HCT116 (cell line): ENCODE results near the gene ACTG1. TPM values are rescaled to one million over a fixed set of nuclear protein-coding genes. Genes with fewer than 3 reads are reported as not detected.

ENCODE experiments used
- ATAC-seq: fragments of 200-7000 bp; cut with Tn5 transposase; 2 replicates; pipeline ENCODE4 v1.9.1; 2020; ENCODE audit warnings: mild to moderate bottlenecking, moderate library complexity
- BruUV-seq: library from RNA; stranded (reverse); fragments of 400-500 nt; replicated peaks from 2 replicates; lab custom pipeline; 2021; lab: Mats Ljungman, UMichigan
- CTCF ChIA-PET: fragments of 300-600 bp; sonication (Branson Sonifier 250); formaldehyde crosslinking; loops from one replicate; lab custom pipeline; 2021; ENCODE audit warnings: antibody characterized with exemption; lab: Charles Lee
- POLR2A ChIA-PET: fragments of 300-600, 350-600 bp; sonication (Branson Sonifier 250); formaldehyde crosslinking; loops from one replicate; lab custom pipeline; 2021; ENCODE audit warnings: antibody characterized with exemption; lab: Charles Lee
- RAD21 ChIA-PET, 2 experiments: fragments of 300-600 bp; sonication (Branson Sonifier 250); formaldehyde crosslinking; loops; one replicate each; lab custom pipeline; 2023; ENCODE audit warnings: low total read pairs in 2 of 2; ENCODE audit not compliant: uncharacterized antibody in 2 of 2, unreplicated experiment in 2 of 2, low non-redundant PET in 1 of 2; lab: Charles Lee
- DNase-seq: peaks from one replicate; pipeline ENCODE4 v3.0.0-alpha.2; 2010; ENCODE audit warnings: low read depth, low spot score
- H2AFZ ChIP-seq: fragments of 200-600 bp; shearing (Covaris generic), sonication (generic); 2 replicates; pipeline ENCODE4 v1.6.1; 2017; ENCODE audit warnings: low read depth, mixed run types, mixed read lengths, antibody characterized with exemption, low read length; ENCODE audit not compliant: poor library complexity, severe bottlenecking
- H3K27ac ChIP-seq: 2 replicates; pipeline ENCODE4 v1.5.1; 2012; ENCODE audit warnings: low read depth, low read length
- H3K27me3 ChIP-seq: fragments of 200-600 bp; sonication (generic); 2 replicates; pipeline ENCODE4 v1.6.1; 2016; ENCODE audit warnings: mixed run types, low read length, mixed read lengths; ENCODE audit not compliant: insufficient read depth
- H3K36me3 ChIP-seq, 2 experiments: fragments of 200-500 bp in 1 of 2; fragments of 200-600 bp in 1 of 2; sonication (Bioruptor generic) in 1 of 2; sonication (generic) in 1 of 2; 2 replicates each; pipeline versions ENCODE4 v1.5.1 to v1.6.1; 2014 to 2016; ENCODE audit warnings: low read length in 2 of 2, inconsistent platforms in 1 of 2, mixed read lengths in 1 of 2, mixed run types in 1 of 2; ENCODE audit not compliant: insufficient read depth in 2 of 2, control insufficient read depth in 1 of 2
- H3K4me1 ChIP-seq, 2 experiments: fragments of 200-600 bp in 1 of 2; sonication (generic) in 1 of 2; 2 replicates each; pipeline versions ENCODE4 v1.5.1 to v1.6.1; 2012 to 2017; ENCODE audit warnings: low read length in 2 of 2, inconsistent platforms in 1 of 2, mild to moderate bottlenecking in 1 of 2, mixed read lengths in 1 of 2, mixed run types in 1 of 2, moderate library complexity in 1 of 2; ENCODE audit not compliant: insufficient read depth in 2 of 2, control insufficient read depth in 1 of 2
- H3K4me2 ChIP-seq: fragments of 200-600 bp; sonication (generic); 2 replicates; pipeline ENCODE4 v1.6.1; 2017; ENCODE audit warnings: mixed run types, low read length, mixed read lengths
- H3K4me3 ChIP-seq, 2 experiments: fragments of 200-600 bp in 1 of 2; sonication (generic) in 1 of 2; replicated peaks in 1 of 2; 2 replicates each; pipeline ENCODE4 v1.5.1; 2011 to 2016; ENCODE audit warnings: low read length in 2 of 2, control low read depth in 1 of 2, low read depth in 1 of 2, mild to moderate bottlenecking in 1 of 2, mixed read lengths in 1 of 2, mixed run types in 1 of 2
- H3K79me2 ChIP-seq: fragments of 200-600 bp; sonication (generic); 2 replicates; pipeline ENCODE4 v1.6.1; 2017; ENCODE audit warnings: mild to moderate bottlenecking, mixed run types, low read length, moderate library complexity, mixed read lengths; ENCODE audit not compliant: insufficient read depth
- H3K9ac ChIP-seq: fragments of 200-600 bp; sonication (generic); 2 replicates; pipeline ENCODE4 v1.6.1; 2016; ENCODE audit warnings: low read length, mixed read lengths
- H3K9me2 ChIP-seq: fragments of 200-600 bp; sonication (generic), shearing (Covaris generic); 2 replicates; pipeline ENCODE4 v1.6.1; 2017; ENCODE audit warnings: mixed run types, mild to moderate bottlenecking, moderate library complexity; ENCODE audit not compliant: insufficient read depth
- H3K9me3 ChIP-seq, 2 experiments: fragments of 200-500 bp in 1 of 2; fragments of 200-600 bp in 1 of 2; sonication (Bioruptor generic) in 1 of 2; sonication (generic) in 1 of 2; 2 replicates each; pipeline ENCODE4 v1.6.1; 2014 to 2017; ENCODE audit warnings: low read length in 2 of 2, mixed read lengths in 2 of 2, inconsistent platforms in 1 of 2, low read depth in 1 of 2, mild to moderate bottlenecking in 1 of 2, mixed run types in 1 of 2, moderate library complexity in 1 of 2; ENCODE audit not compliant: control insufficient read depth in 1 of 2, insufficient read depth in 1 of 2
- H4K20me1 ChIP-seq: fragments of 200-600 bp; sonication (generic), shearing (Covaris generic); 2 replicates; pipeline ENCODE4 v1.6.1; 2017; ENCODE audit warnings: mixed run types, mild to moderate bottlenecking, moderate library complexity; ENCODE audit not compliant: insufficient read depth
- CBX3 ChIP-seq: IDR thresholded peaks from 2 replicates; pipeline ENCODE4 v1.6.1; 2012; ENCODE audit warnings: low read depth
- CEBPB ChIP-seq: IDR thresholded peaks from 2 replicates; pipeline ENCODE4 v1.6.1; 2012; ENCODE audit warnings: low read depth
- EGR1 ChIP-seq: IDR thresholded peaks from 2 replicates; pipeline ENCODE4 v1.6.1; 2012; ENCODE audit warnings: low read depth
- ELF1 ChIP-seq: IDR thresholded peaks from 2 replicates; pipeline ENCODE4 v1.6.1; 2012; ENCODE audit warnings: low read depth, borderline replicate concordance
- POLR2AphosphoS5 ChIP-seq: IDR thresholded peaks from 2 replicates; pipeline ENCODE4 v1.6.1; 2011; ENCODE audit warnings: mild to moderate bottlenecking, low read depth, low read length, moderate library complexity
- SIN3A ChIP-seq: IDR thresholded peaks from 2 replicates; pipeline ENCODE4 v1.6.1; 2012; ENCODE audit warnings: low read depth
- SP1 ChIP-seq: IDR thresholded peaks from 2 replicates; pipeline ENCODE4 v1.6.1; 2012; ENCODE audit warnings: low read depth
- YY1 ChIP-seq: IDR thresholded peaks from 2 replicates; pipeline ENCODE4 v1.6.1; 2011; ENCODE audit warnings: low read length, low read depth, moderate library complexity, mild to moderate bottlenecking; ENCODE audit not compliant: insufficient replicate concordance; ENCODE audit errors: extremely low read depth
- ZNF274 ChIP-seq: fragments of 200-500 bp; sonication (Bioruptor generic); IDR thresholded peaks from 2 replicates; pipeline ENCODE4 v1.6.1; 2014; ENCODE audit warnings: mild to moderate bottlenecking, low read depth, low read length, inconsistent platforms
- intact Hi-C: fragments of 100-400 bp; cut with micrococcal nuclease; formaldehyde crosslinking; loops from 2 replicates; pipeline ENCODE4 v1.10.0; 2022
- total RNA-seq: library from RNA; stranded (reverse); gene quantifications from one replicate; pipeline ENCODE4 v1.2.1, GENCODE V29; 2021; ENCODE audit not compliant: unreplicated experiment
- TF ChIP-seq, protein P1 (sequence below): IDR thresholded peaks from 2 replicates; pipeline ENCODE4 v1.6.1; 2012; ENCODE audit warnings: low read depth
- TF ChIP-seq, protein P2 (sequence below), 3 experiments: fragments of 200-600 bp in 1 of 3; sonication (generic) in 1 of 3; IDR thresholded peaks in 2 of 3; conservative IDR thresholded peaks in 1 of 3; 2 replicates each; pipeline ENCODE4 v1.5.1; 2012 to 2017; ENCODE audit warnings: low read depth in 2 of 3, low read length in 2 of 3, antibody characterized with exemption in 1 of 3, borderline replicate concordance in 1 of 3, control low read depth in 1 of 3, mild to moderate bottlenecking in 1 of 3, mixed read lengths in 1 of 3, mixed run types in 1 of 3, moderate library complexity in 1 of 3; ENCODE audit not compliant: insufficient read depth in 1 of 3

ACTG1 gene
- total RNA-seq, 1 experiment from 2014 or later = 6,223 TPM

DNA sequence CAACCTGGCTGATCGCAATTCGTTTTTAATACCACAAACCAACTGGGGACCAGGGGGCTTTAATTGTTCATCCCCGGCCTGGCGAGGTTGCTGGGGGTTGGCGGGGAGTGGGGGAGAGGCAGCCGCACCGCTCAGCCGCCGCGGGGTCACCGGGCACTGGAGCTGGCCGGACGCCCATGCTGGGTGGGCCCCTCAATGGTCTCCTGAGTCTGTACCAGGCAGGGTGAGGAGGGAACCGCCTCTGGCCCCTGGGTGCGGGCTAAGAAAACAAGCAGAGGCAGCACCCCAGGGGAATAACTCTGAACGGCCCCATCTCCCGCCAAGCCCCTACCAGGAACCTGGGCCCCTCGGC is 43.9 kb downstream of the ACTG1 start:
- no peak overlapping the region for H3K4me2 ChIP-seq
- no peak overlapping the region for H2AFZ ChIP-seq
- no peaks in the 10 kb centered on the region for H3K9me2 ChIP-seq
- no peak overlapping the region for H3K4me3 ChIP-seq
- ChIA-PET RAD21 (no interaction called here), CTCF (no interaction called here), POLR2A (no interaction called here)
- no peaks in the 10 kb centered on the region for H4K20me1 ChIP-seq
- no TSS peak for BruUV-seq
- H3K27me3 ChIP-seq = no peaks in the 10 kb centered on the region
- intact Hi-C loops = no loop called here
- no peak overlapping the region for H3K27ac ChIP-seq
- no peaks in the 10 kb centered on the region for H3K9me3 ChIP-seq
- no peaks in the 10 kb centered on the region for H3K36me3 ChIP-seq
- TF ChIP-seq SIN3A (no peak), SP1 (no peak), POLR2AphosphoS5 (no peak), ZNF274 (no peak), ELF1 (no peak), EGR1 (no peak), YY1 (no peak), CEBPB (no peak), CBX3 (no peak)
- TF ChIP-seq, protein P1, sequence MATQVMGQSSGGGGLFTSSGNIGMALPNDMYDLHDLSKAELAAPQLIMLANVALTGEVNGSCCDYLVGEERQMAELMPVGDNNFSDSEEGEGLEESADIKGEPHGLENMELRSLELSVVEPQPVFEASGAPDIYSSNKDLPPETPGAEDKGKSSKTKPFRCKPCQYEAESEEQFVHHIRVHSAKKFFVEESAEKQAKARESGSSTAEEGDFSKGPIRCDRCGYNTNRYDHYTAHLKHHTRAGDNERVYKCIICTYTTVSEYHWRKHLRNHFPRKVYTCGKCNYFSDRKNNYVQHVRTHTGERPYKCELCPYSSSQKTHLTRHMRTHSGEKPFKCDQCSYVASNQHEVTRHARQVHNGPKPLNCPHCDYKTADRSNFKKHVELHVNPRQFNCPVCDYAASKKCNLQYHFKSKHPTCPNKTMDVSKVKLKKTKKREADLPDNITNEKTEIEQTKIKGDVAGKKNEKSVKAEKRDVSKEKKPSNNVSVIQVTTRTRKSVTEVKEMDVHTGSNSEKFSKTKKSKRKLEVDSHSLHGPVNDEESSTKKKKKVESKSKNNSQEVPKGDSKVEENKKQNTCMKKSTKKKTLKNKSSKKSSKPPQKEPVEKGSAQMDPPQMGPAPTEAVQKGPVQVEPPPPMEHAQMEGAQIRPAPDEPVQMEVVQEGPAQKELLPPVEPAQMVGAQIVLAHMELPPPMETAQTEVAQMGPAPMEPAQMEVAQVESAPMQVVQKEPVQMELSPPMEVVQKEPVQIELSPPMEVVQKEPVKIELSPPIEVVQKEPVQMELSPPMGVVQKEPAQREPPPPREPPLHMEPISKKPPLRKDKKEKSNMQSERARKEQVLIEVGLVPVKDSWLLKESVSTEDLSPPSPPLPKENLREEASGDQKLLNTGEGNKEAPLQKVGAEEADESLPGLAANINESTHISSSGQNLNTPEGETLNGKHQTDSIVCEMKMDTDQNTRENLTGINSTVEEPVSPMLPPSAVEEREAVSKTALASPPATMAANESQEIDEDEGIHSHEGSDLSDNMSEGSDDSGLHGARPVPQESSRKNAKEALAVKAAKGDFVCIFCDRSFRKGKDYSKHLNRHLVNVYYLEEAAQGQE = no peak
- TF ChIP-seq, protein P2, sequence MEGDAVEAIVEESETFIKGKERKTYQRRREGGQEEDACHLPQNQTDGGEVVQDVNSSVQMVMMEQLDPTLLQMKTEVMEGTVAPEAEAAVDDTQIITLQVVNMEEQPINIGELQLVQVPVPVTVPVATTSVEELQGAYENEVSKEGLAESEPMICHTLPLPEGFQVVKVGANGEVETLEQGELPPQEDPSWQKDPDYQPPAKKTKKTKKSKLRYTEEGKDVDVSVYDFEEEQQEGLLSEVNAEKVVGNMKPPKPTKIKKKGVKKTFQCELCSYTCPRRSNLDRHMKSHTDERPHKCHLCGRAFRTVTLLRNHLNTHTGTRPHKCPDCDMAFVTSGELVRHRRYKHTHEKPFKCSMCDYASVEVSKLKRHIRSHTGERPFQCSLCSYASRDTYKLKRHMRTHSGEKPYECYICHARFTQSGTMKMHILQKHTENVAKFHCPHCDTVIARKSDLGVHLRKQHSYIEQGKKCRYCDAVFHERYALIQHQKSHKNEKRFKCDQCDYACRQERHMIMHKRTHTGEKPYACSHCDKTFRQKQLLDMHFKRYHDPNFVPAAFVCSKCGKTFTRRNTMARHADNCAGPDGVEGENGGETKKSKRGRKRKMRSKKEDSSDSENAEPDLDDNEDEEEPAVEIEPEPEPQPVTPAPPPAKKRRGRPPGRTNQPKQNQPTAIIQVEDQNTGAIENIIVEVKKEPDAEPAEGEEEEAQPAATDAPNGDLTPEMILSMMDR (IDR thresholded peaks at IDR 0.05 in 2 of 3, conservative IDR thresholded peaks at IDR 0.05 in 1 of 3; ENCODE audit: borderline replicate concordance in 1 of 3, insufficient read depth in 1 of 3, low read depth in 2 of 3, low read length in 2 of 3) = no peak
- H3K79me2 ChIP-seq = no peaks in the 10 kb centered on the region
- no peak overlapping the region for H3K9ac ChIP-seq
- peaks cover 6 to 30% of the 10 kb centered on the region in 2 experiments; a peak in 3 of 4 replicates for H3K4me1 ChIP-seq
- DNase-seq = no peak
- ATAC-seq = no peak
